Loucy (cell line): ENCODE data around the gene HBQ1.
"Not testable (repeated sequence)": the region's sequence is repeated elsewhere in the genome, so short reads cannot be mapped to it uniquely, and the experiment has no call there.

Experiments used
- H2AFZ ChIP-seq: fragments of 200-600 bp; sonication (generic); 2 replicates; pipeline ENCODE4 v1.6.0; 2016; ENCODE audit warnings: antibody characterized with exemption, mild to moderate bottlenecking, low read length, moderate library complexity
- H3F3A ChIP-seq: fragments of 200-600 bp; 2 replicates; pipeline ENCODE4 v1.6.0; 2016; ENCODE audit warnings: antibody characterized with exemption, low read depth, mild to moderate bottlenecking
- H3K27me3 ChIP-seq: fragments of 200-600 bp; sonication (generic); 2 replicates; pipeline ENCODE4 v1.6.1; 2014; ENCODE audit warnings: low read length, mild to moderate bottlenecking; ENCODE audit not compliant: insufficient read depth, poor library complexity, severe bottlenecking
- H3K36me3 ChIP-seq: fragments of 200-600 bp; sonication (generic); 2 replicates; pipeline ENCODE4 v1.6.1; 2016; ENCODE audit warnings: low read length; ENCODE audit not compliant: insufficient read depth
- H3K4me1 ChIP-seq: fragments of 200-600 bp; sonication (generic); 2 replicates; pipeline ENCODE4 v1.5.1; 2014; ENCODE audit warnings: low read length, mild to moderate bottlenecking; ENCODE audit not compliant: insufficient read depth, poor library complexity, severe bottlenecking
- H3K4me2 ChIP-seq: fragments of 200-600 bp; sonication (generic); 2 replicates; pipeline ENCODE4 v1.6.0; 2014; ENCODE audit warnings: antibody characterized with exemption, low read length, low read depth, mild to moderate bottlenecking; ENCODE audit not compliant: poor library complexity, severe bottlenecking
- H3K4me3 ChIP-seq: fragments of 200-600 bp; sonication (generic); 2 replicates; pipeline ENCODE4 v1.5.1; 2014; ENCODE audit warnings: low read length, mild to moderate bottlenecking, mixed read lengths; ENCODE audit not compliant: poor library complexity, severe bottlenecking
- H3K79me2 ChIP-seq: fragments of 200-600 bp; sonication (generic); 2 replicates; pipeline ENCODE4 v1.6.1; 2014; ENCODE audit warnings: low read length; ENCODE audit not compliant: insufficient read depth
- H3K9ac ChIP-seq: fragments of 200-600 bp; sonication (generic); 2 replicates; pipeline ENCODE4 v1.6.0; 2014; ENCODE audit warnings: mild to moderate bottlenecking, low read depth, low read length, moderate library complexity; ENCODE audit not compliant: poor library complexity, severe bottlenecking
- H3K9me2 ChIP-seq: fragments of 200-600 bp; sonication (generic); replicated peaks from 2 replicates; pipeline ENCODE4 v1.6.1; 2016; ENCODE audit warnings: low read depth, low read length, mixed read lengths
- H3K9me3 ChIP-seq: fragments of 200-600 bp; sonication (generic); 2 replicates; pipeline ENCODE4 v1.6.1; 2014; ENCODE audit warnings: mild to moderate bottlenecking, antibody characterized with exemption, low read length, low read depth; ENCODE audit not compliant: insufficient read depth
- H4K20me1 ChIP-seq: fragments of 200-600 bp; sonication (generic); 2 replicates; pipeline ENCODE4 v1.6.0; 2014; ENCODE audit warnings: antibody characterized with exemption, low read length, mild to moderate bottlenecking; ENCODE audit not compliant: insufficient read depth, poor library complexity, severe bottlenecking
- EZH2phosphoT487 ChIP-seq: fragments of 200-600 bp; IDR thresholded peaks from 2 replicates; pipeline ENCODE4 v1.6.1; 2018; ENCODE audit warnings: antibody characterized with exemption, mild to moderate bottlenecking, moderate library complexity, borderline replicate concordance
- TF ChIP-seq, protein P1 (sequence below): fragments of 200-600 bp; sonication (generic); conservative IDR thresholded peaks from 2 replicates; pipeline ENCODE4 v1.5.1; 2014; ENCODE audit warnings: mild to moderate bottlenecking, antibody characterized with exemption, low read length

The HBQ1 gene

DNA sequence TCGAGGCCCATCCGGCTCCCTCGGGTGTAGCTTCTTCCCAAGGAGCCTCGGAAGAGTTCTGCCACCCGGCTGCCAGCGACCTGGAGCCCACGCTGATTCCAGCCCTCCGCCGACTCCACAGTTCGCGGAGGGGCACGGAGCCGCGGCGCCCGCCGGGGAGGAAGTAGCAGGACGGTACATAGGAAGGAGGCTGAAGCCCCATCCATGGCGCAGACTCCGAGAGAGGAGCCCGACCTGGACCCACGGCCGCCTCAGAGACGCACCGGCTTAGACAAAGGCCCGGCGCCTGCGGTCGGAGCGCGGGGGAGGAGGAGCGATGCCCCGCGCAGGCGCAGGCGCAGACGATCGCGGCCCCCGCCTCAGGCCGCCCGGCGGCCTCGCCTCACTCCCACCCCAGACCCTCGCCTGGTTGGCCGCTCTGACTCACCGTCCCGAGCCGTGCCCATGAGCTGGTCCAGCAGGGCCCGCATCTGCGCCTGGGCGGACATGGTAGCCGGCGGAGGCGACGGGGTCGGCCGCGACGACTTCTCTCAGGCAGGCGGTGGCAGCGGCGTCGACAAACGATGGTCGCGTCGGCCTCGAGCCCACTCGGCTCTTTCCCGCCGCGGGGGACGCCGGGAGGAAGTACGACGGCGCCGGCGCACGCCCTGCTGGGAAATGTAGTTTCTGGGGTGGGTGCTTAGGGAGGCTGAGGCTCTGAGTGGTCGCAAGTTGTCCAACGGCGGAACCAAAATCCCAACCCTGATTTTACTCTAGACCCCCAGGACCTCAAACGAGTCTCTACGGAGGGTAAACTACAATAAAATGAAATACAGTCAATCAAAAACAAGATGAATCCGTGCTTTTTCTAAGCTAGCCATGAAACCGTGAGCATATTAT lies 48.8 kb downstream of the HBQ1 start, which contains the start of gene LUC7L:
Gene LUC7L, minus strand, starts transcription at position 598 of the 879 bp plus-strand sequence. Its CDS starts 110 bp downstream, at position 488.
- Histone ChIP-seq H3K9me2 (no peaks in the 10 kb centered on the region), H3K9me3 (no peaks in the 10 kb centered on the region), H2AFZ (peak within 1 kb of the TSS; percentile 86; the same call in 1 of the 2 replicates), H3K4me2 (peak within 1 kb of the TSS; percentile 88), H3K27me3 (no peaks in the 10 kb centered on the region), H3K4me1 (peaks cover 19% of the 10 kb centered on the region), H3K4me3 (peak within 1 kb of the TSS; percentile 98), H3K9ac (peak within 1 kb of the TSS; percentile 92), H4K20me1 (peaks cover 32% of the 10 kb centered on the region), H3F3A (no peaks in the 10 kb centered on the region), H3K79me2 (peaks cover 39% of the 10 kb centered on the region), H3K36me3 (peaks cover 5% of the 10 kb centered on the region; the same call in 1 of the 2 replicates)
- TF ChIP-seq, protein P1, sequence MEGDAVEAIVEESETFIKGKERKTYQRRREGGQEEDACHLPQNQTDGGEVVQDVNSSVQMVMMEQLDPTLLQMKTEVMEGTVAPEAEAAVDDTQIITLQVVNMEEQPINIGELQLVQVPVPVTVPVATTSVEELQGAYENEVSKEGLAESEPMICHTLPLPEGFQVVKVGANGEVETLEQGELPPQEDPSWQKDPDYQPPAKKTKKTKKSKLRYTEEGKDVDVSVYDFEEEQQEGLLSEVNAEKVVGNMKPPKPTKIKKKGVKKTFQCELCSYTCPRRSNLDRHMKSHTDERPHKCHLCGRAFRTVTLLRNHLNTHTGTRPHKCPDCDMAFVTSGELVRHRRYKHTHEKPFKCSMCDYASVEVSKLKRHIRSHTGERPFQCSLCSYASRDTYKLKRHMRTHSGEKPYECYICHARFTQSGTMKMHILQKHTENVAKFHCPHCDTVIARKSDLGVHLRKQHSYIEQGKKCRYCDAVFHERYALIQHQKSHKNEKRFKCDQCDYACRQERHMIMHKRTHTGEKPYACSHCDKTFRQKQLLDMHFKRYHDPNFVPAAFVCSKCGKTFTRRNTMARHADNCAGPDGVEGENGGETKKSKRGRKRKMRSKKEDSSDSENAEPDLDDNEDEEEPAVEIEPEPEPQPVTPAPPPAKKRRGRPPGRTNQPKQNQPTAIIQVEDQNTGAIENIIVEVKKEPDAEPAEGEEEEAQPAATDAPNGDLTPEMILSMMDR = no peak
- no peak for TF ChIP-seq EZH2phosphoT487

DNA sequence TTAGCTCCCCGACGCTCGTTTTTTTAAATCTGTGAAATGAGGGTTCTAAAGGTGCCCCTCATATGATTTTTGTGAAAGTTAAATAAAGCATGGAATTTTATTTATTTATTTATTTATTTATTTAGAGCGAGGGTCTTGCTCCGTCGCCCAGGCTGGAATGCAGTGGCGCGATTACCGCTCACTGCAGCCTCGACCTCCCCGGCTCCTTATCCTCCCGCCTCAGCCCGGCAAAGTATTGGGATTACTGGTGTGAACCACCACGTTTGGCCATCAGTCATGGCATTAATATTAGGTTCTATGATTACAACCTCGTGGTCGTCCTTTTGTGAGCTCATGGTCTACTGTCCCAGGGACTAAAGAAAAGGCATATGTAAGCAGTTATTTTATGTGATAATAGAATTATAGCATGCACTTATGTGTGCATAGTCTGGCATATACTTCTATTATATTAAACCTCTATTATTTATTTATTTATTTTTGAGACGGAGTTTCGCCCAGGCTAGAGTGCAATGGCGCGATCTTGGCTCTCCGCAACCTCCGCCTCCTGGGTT lies 49.5 kb downstream of the HBQ1 start:
- Histone ChIP-seq H3K79me2 (peaks cover 37% of the 10 kb centered on the region), H3K4me1 (peaks cover 19% of the 10 kb centered on the region), H4K20me1 (peaks cover 31% of the 10 kb centered on the region), H3K9me3 (no peaks in the 10 kb centered on the region), H3K27me3 (no peaks in the 10 kb centered on the region), H3K36me3 (peaks cover 5% of the 10 kb centered on the region; the same call in 1 of the 2 replicates), H3F3A (no peaks in the 10 kb centered on the region), H3K9me2 (no peaks in the 10 kb centered on the region), H3K9ac (no peak overlapping the region), H2AFZ (no peak overlapping the region), H3K4me3 (no peak overlapping the region), H3K4me2 (no peak overlapping the region)
- no peak for TF ChIP-seq EZH2phosphoT487
- TF ChIP-seq, protein P1 = no peak

DNA sequence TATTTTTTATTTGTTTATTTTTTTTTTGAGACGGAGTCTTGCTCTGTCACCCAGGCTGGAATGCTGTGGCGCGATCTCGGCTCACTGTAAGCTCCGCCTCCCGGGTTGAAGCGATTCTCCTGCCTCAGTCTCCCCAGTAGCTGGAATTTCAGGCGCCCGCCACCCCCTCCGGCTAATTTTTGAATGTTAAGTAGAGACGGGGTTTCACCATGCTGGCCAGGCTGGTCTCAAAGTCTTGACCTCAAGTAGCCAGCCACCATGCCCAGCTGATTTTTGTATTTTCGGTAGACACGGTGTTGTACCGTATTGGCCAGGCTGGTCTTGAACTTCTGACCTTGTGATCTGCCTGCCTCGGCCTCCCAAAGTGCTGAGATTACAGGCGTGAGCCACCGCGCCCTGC lies 50.1 kb downstream of the HBQ1 start:
- not testable (repeated sequence) for H3K9ac ChIP-seq, H3K36me3 ChIP-seq, H3K4me2 ChIP-seq, H3K9me2 ChIP-seq, H3K27me3 ChIP-seq, H2AFZ ChIP-seq, H3F3A ChIP-seq, H3K4me3 ChIP-seq, H3K9me3 ChIP-seq
- peaks cover 19% of the 10 kb centered on the region for H3K4me1 ChIP-seq
- peaks cover 29% of the 10 kb centered on the region for H4K20me1 ChIP-seq
- H3K79me2 ChIP-seq = peaks cover 33% of the 10 kb centered on the region
